Measurements from ENCODE around the gene RSPO3.

The RSPO3 gene

DNA sequence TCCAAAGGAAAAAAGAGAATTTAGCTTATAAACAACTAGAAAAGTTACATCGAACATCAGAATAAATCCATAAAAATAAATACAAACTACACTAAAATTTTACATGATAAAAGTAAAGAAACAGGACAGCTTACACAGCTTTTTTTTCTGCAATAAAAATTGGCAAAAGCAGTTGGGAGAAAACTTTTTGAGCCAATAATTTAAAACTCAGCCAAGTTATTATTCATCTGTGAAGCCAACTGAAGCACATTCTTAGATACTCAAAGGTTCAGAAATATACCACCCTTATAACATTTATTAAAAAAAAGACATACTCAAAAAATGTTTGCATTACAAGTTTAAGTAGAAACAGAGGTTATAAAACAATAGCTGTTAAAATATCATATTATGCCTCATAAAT, 23.7 kb upstream of the RSPO3 start:
- CTCF ChIA-PET = interaction anchor here (0.6 to 1.2 kb wide), 4 partner anchors 91 to 437 kb away, joined by 3 to 4 read pairs (median 4); no protein-coding TSS in a partner anchor
- Histone ChIP-seq H3K4me3 (ENCODE audit: low read depth, low read length) (no peak overlapping the region), H3K4me1 (ENCODE audit: control insufficient read depth, insufficient read depth, low read length) (no peaks in the 10 kb centered on the region), H3K27ac (ENCODE audit: extremely low read depth, low read depth, low read length) (no peak overlapping the region), H3K36me3 (ENCODE audit: control insufficient read depth in 2 of 2, insufficient read depth in 1 of 2, low read length in 2 of 2) (no peaks in the 10 kb centered on the region), H3K9me3 (ENCODE audit: control insufficient read depth, insufficient read depth, low read depth, low read length) (no peaks in the 10 kb centered on the region)
- POLR2A ChIA-PET = no interaction called here
- TF ChIP-seq, protein P1, sequence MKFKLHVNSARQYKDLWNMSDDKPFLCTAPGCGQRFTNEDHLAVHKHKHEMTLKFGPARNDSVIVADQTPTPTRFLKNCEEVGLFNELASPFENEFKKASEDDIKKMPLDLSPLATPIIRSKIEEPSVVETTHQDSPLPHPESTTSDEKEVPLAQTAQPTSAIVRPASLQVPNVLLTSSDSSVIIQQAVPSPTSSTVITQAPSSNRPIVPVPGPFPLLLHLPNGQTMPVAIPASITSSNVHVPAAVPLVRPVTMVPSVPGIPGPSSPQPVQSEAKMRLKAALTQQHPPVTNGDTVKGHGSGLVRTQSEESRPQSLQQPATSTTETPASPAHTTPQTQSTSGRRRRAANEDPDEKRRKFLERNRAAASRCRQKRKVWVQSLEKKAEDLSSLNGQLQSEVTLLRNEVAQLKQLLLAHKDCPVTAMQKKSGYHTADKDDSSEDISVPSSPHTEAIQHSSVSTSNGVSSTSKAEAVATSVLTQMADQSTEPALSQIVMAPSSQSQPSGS (tag by site-specific recombination; IDR thresholded peaks at IDR 0.05; ENCODE audit: low read depth) = no peak
- TF ChIP-seq KLF9 (tag by site-specific recombination; IDR thresholded peaks at IDR 0.05; ENCODE audit: low read depth) (no peak), OSR2 (tag by site-specific recombination; IDR thresholded peaks at IDR 0.05) (no peak), ZNF324 (tag by site-specific recombination; IDR thresholded peaks at IDR 0.05) (no peak), ZNF146 (tag by site-specific recombination; IDR thresholded peaks at IDR 0.05) (no peak), ZSCAN30 (tag by site-specific recombination; IDR thresholded peaks at IDR 0.05) (no peak), ZNF211 (tag by site-specific recombination; IDR thresholded peaks at IDR 0.05; ENCODE audit: low read depth) (no peak), ZNF202 (tag by site-specific recombination; IDR thresholded peaks at IDR 0.05; ENCODE audit: borderline replicate concordance) (no peak), ZNF76 (tag by site-specific recombination; IDR thresholded peaks at IDR 0.05; ENCODE audit: borderline replicate concordance, low read depth) (no peak), HOXD13 (CRISPR knock-in tag; IDR thresholded peaks at IDR 0.05; ENCODE audit: borderline replicate concordance) (no peak), ZNF654 (tag by site-specific recombination; IDR thresholded peaks at IDR 0.05; ENCODE audit: low read depth) (no peak), ZFP69B (tag by site-specific recombination; IDR thresholded peaks at IDR 0.05) (no peak), ZNF16 (tag by site-specific recombination; IDR thresholded peaks at IDR 0.05; ENCODE audit: low read depth) (no peak), ZBTB8A (tag by site-specific recombination; IDR thresholded peaks at IDR 0.05) (no peak), ZNF391 (tag by site-specific recombination; IDR thresholded peaks at IDR 0.05; ENCODE audit: borderline replicate concordance, low read depth) (no peak), KLF10 (tag by site-specific recombination; IDR thresholded peaks at IDR 0.05) (no peak)
- TF ChIP-seq, protein P2, sequence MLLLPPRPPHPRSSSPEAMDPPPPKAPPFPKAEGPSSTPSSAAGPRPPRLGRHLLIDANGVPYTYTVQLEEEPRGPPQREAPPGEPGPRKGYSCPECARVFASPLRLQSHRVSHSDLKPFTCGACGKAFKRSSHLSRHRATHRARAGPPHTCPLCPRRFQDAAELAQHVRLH (tag by site-specific recombination; IDR thresholded peaks at IDR 0.05) = no peak
- TF ChIP-seq, protein P3, sequence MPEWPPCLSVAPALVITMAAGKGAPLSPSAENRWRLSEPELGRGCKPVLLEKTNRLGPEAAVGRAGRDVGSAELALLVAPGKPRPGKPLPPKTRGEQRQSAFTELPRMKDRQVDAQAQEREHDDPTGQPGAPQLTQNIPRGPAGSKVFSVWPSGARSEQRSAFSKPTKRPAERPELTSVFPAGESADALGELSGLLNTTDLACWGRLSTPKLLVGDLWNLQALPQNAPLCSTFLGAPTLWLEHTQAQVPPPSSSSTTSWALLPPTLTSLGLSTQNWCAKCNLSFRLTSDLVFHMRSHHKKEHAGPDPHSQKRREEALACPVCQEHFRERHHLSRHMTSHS (tag by site-specific recombination; IDR thresholded peaks at IDR 0.05) = no peak
- TF ChIP-seq, protein P4, sequence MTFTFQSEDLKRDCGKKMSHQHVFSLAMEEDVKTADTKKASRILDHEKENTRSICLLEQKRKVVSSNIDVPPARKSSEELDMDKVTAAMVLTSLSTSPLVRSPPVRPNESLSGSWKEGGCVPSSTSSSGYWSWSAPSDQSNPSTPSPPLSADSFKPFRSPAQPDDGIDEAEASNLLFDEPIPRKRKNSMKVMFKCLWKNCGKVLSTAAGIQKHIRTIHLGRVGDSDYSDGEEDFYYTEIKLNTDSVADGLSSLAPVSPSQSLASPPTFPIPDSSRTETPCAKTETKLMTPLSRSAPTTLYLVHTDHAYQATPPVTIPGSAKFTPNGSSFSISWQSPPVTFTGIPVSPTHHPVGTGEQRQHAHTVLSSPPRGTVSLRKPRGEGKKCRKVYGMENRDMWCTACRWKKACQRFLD (tag by site-specific recombination; IDR thresholded peaks at IDR 0.05) = no peak
- TF ChIP-seq, protein P5, sequence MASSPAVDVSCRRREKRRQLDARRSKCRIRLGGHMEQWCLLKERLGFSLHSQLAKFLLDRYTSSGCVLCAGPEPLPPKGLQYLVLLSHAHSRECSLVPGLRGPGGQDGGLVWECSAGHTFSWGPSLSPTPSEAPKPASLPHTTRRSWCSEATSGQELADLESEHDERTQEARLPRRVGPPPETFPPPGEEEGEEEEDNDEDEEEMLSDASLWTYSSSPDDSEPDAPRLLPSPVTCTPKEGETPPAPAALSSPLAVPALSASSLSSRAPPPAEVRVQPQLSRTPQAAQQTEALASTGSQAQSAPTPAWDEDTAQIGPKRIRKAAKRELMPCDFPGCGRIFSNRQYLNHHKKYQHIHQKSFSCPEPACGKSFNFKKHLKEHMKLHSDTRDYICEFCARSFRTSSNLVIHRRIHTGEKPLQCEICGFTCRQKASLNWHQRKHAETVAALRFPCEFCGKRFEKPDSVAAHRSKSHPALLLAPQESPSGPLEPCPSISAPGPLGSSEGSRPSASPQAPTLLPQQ (tag by site-specific recombination; IDR thresholded peaks at IDR 0.05) = no peak

DNA sequence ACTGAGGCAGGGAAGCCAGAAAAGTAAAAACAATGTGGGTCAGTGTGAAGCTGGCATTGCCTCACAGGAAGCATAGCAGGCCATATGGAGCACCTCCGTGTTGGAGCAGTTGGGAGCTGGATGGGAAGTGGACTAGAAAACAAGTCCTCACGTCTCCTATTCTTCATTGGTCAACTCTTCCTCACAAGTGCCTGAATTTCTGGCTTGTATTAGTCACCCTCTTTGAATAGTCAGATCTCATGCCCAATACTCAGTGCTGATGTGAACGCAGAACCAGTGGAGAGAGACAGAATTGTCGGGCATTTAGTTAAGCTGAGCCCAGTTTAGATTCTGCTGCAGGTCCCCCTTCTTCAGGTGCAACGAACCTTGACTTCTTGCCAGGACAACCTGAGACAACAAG, 22.3 kb upstream of the RSPO3 start:
- H3K36me3 ChIP-seq (ENCODE audit: control insufficient read depth in 2 of 2, insufficient read depth in 1 of 2, low read length in 2 of 2) = no peaks in the 10 kb centered on the region
- POLR2A ChIA-PET = no interaction called here

More for the DNA sequence above, 22.3 kb upstream of the RSPO3 start:
- Histone ChIP-seq H3K4me1 (ENCODE audit: control insufficient read depth, insufficient read depth, low read length) (no peaks in the 10 kb centered on the region), H3K9me3 (ENCODE audit: control insufficient read depth, insufficient read depth, low read depth, low read length) (no peaks in the 10 kb centered on the region), H3K4me3 (ENCODE audit: low read depth, low read length) (no peak overlapping the region), H3K27ac (ENCODE audit: extremely low read depth, low read depth, low read length) (no peak overlapping the region)
- TF ChIP-seq, protein P6, sequence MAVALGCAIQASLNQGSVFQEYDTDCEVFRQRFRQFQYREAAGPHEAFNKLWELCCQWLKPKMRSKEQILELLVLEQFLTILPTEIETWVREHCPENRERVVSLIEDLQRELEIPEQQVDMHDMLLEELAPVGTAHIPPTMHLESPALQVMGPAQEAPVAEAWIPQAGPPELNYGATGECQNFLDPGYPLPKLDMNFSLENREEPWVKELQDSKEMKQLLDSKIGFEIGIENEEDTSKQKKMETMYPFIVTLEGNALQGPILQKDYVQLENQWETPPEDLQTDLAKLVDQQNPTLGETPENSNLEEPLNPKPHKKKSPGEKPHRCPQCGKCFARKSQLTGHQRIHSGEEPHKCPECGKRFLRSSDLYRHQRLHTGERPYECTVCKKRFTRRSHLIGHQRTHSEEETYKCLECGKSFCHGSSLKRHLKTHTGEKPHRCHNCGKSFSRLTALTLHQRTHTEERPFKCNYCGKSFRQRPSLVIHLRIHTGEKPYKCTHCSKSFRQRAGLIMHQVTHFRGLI (tag by site-specific recombination; IDR thresholded peaks at IDR 0.05) = no peak
- no peak for TF ChIP-seq ZSCAN30 (tag by site-specific recombination; IDR thresholded peaks at IDR 0.05)
- no peak for TF ChIP-seq ZNF792 (tag by site-specific recombination; IDR thresholded peaks at IDR 0.05)
- TF ChIP-seq ZIC2 (tag by site-specific recombination; IDR thresholded peaks at IDR 0.05) = no peak
- TF ChIP-seq ZNF423 (tag by site-specific recombination; IDR thresholded peaks at IDR 0.05) = no peak
- CTCF ChIA-PET = interaction anchor here (0.5 to 0.9 kb wide), 3 partner anchors 63 to 436 kb away, joined by 3 to 4 read pairs (median 3); no protein-coding TSS in a partner anchor

Measured in HEK293 (cell line).